ENCODE data around the gene IL10RB. TPM values are rescaled to one million over a fixed set of nuclear protein-coding genes. Genes with fewer than 3 reads are reported as not detected.
A peak's percentile ranks its signal among the peaks of the same experiment; 100 is the strongest.

The IL10RB gene
- total RNA-seq, 4 donors from 2014 or later = 28.1 to 47.7 (median 32.3) TPM

- H3K27ac ChIP-seq = no peak overlapping the region
- no peak for DNase-seq
- no peaks in the 10 kb centered on the region for H3K27me3 ChIP-seq
- 57 to 62% methylated on average over 3 of the region's 3 CpGs for WGBS, 2 donors
- TF ChIP-seq CTCF (IDR thresholded peaks at IDR 0.05) (no peak), POLR2A (IDR thresholded peaks at IDR 0.05) (no peak)
- peaks cover 6 to 42% (median 14%) of the 10 kb centered on the region in 3 donors for H3K4me1 ChIP-seq
- no peaks in the 10 kb centered on the region for H3K36me3 ChIP-seq
- intact Hi-C loops (cut with DNase I) = no loop called here
- no peak overlapping the region for H3K4me3 ChIP-seq
- no peaks in the 10 kb centered on the region for H3K9me3 ChIP-seq
Measured at GRCh38 chr21:33228455-33228854, 37.7 kb upstream of the IL10RB start.

GRCh38 chr21:33229099-33229783, 36.9 kb upstream of the IL10RB start:
- Histone ChIP-seq H3K4me3 (peak overlapping the region; percentile 79 to 99 (median 88)), H3K4me1 (peaks cover 6 to 42% (median 14%) of the 10 kb centered on the region in 3 donors), H3K9me3 (no peaks in the 10 kb centered on the region), H3K27me3 (no peaks in the 10 kb centered on the region), H3K36me3 (no peaks in the 10 kb centered on the region), H3K27ac (peak overlapping the region; percentile 86 to 98 (median 92))
- WGBS, 2 donors = 44 to 52% methylated on average over 13 to 16 of the region's 18 CpGs
- intact Hi-C loops (cut with DNase I) = no loop called here
- DNase-seq = no peak
- no peak for TF ChIP-seq CTCF (IDR thresholded peaks at IDR 0.05)
- TF ChIP-seq POLR2A (IDR thresholded peaks at IDR 0.05) = no peak

- Histone ChIP-seq H3K36me3 (no peaks in the 10 kb centered on the region), H3K9me3 (no peaks in the 10 kb centered on the region), H3K4me1 (peaks cover 6 to 49% (median 14%) of the 10 kb centered on the region in 3 donors), H3K27ac (peak within 1 kb of the TSS; percentile 86 to 98 (median 92)), H3K27me3 (no peaks in the 10 kb centered on the region), H3K4me3 (peak within 1 kb of the TSS; percentile 79 to 99 (median 88))
- WGBS, 2 donors = 0 to 2% methylated on average over 23 to 26 of the region's 95 CpGs
- intact Hi-C loops (cut with DNase I) = no loop called here
- no peak for DNase-seq
- no peak for TF ChIP-seq CTCF (IDR thresholded peaks at IDR 0.05)
- TF ChIP-seq POLR2A (IDR thresholded peaks at IDR 0.05) = peak in 2 of 4 donors; percentile 55 to 84
Measured at GRCh38 chr21:33229784-33230544, 36.2 kb upstream of the IL10RB start, which contains the start of gene IFNAR2. TSS of gene IFNAR2 (plus strand) at chr21:33229938. CDS start at chr21:33241923, 11,985 bp downstream.

GRCh38 chr21:33230545-33231324, 35.4 kb upstream of the IL10RB start:
- no peak for TF ChIP-seq CTCF (IDR thresholded peaks at IDR 0.05)
- no peak for TF ChIP-seq POLR2A (IDR thresholded peaks at IDR 0.05)
- Histone ChIP-seq H3K9me3 (no peaks in the 10 kb centered on the region), H3K27me3 (no peaks in the 10 kb centered on the region), H3K27ac (peak overlapping the region; percentile 86 to 98 (median 92)), H3K36me3 (no peaks in the 10 kb centered on the region), H3K4me3 (peak overlapping the region; percentile 79 to 99 (median 88)), H3K4me1 (peaks cover 6 to 51% (median 14%) of the 10 kb centered on the region in 3 donors)
- 2 to 3% methylated on average over 17 to 18 of the region's 30 CpGs for WGBS, 2 donors
- intact Hi-C loops (cut with DNase I) = no loop called here
- DNase-seq = no peak

All from esophagus squamous epithelium (tissue), 5 donors.